H1 (cell line): ENCODE results near the gene MARCHF10. TPM values are rescaled to one million over a fixed set of nuclear protein-coding genes. Genes with fewer than 3 reads are reported as not detected.

ENCODE experiments used
- CTCF ChIA-PET: fragments of 300-600 bp; sonication (Branson Sonifier 250); formaldehyde crosslinking; loops from one replicate; lab custom pipeline; 2021; ENCODE audit not compliant: partially characterized antibody; lab: Charles Lee
- POLR2A ChIA-PET: fragments of 300-600 bp; sonication (Branson Sonifier 250); formaldehyde crosslinking; loops from one replicate; lab custom pipeline; 2021; ENCODE audit warnings: inconsistent platforms; ENCODE audit not compliant: partially characterized antibody; lab: Charles Lee
- DNase-seq, 2 experiments: peaks; one replicate each; pipeline versions ENCODE4 v3.0.0 to v3.0.0-alpha.2; 2010 to 2022; ENCODE audit warnings: low spot score in 2 of 2, low read depth in 1 of 2, mixed read lengths in 1 of 2
- FAIRE-seq: peaks from 2 replicates; lab custom pipeline; 2011; peaks lifted over from hg19 to GRCh38; lab: Jason Lieb, UNC
- H2AFZ ChIP-seq: 2 replicates; pipeline ENCODE4 v1.8.1; 2012; ENCODE audit warnings: low read length, inconsistent platforms
- H2AK5ac ChIP-seq: 2 replicates; pipeline ENCODE4 v1.6.1; 2013; ENCODE audit warnings: low read depth, low read length
- H2BK120ac ChIP-seq: replicated peaks from 2 replicates; pipeline ENCODE3; 2013; ENCODE audit warnings: low read depth, low read length, inconsistent platforms
- H2BK12ac ChIP-seq: 2 replicates; pipeline ENCODE4 v1.6.1; 2013; ENCODE audit warnings: low read depth, low read length
- H2BK15ac ChIP-seq: 2 replicates; pipeline ENCODE4 v1.6.1; 2013; ENCODE audit warnings: low read length
- H2BK20ac ChIP-seq: 2 replicates; pipeline ENCODE4 v1.6.1; 2013; ENCODE audit warnings: low read length
- H2BK5ac ChIP-seq: 2 replicates; pipeline ENCODE4 v1.6.1; 2013; ENCODE audit warnings: low read depth, low read length
- H3K14ac ChIP-seq: 2 replicates; pipeline ENCODE4 v1.6.1; 2013; ENCODE audit warnings: inconsistent platforms; ENCODE audit not compliant: insufficient read length
- H3K18ac ChIP-seq: 2 replicates; pipeline ENCODE4 v1.6.1; 2013; ENCODE audit warnings: low read length; ENCODE audit errors: extremely low read depth
- H3K23ac ChIP-seq: 2 replicates; pipeline ENCODE4 v1.6.1; 2013; ENCODE audit warnings: inconsistent platforms; ENCODE audit not compliant: insufficient read length
- H3K23me2 ChIP-seq: 2 replicates; pipeline ENCODE4 v1.6.1; 2013; ENCODE audit warnings: low read depth, low read length
- H3K27ac ChIP-seq: 2 replicates; pipeline ENCODE4 v1.6.1; 2011; ENCODE audit warnings: low read depth, low read length, inconsistent platforms
- H3K27me3 ChIP-seq, 4 experiments: replicated peaks in 1 of 4; 1 replicate in 1 of 4; 2 replicates in 3 of 4; pipeline versions ENCODE4 v1.6.1 to v1.8.1; 2011 to 2013; ENCODE audit warnings: low read length in 3 of 4, mild to moderate bottlenecking in 3 of 4, inconsistent platforms in 2 of 4, mixed read lengths in 2 of 4, moderate library complexity in 1 of 4; ENCODE audit not compliant: control insufficient read depth in 3 of 4, insufficient read depth in 3 of 4; ENCODE audit errors: extremely low read depth in 1 of 4
- H3K36me3 ChIP-seq, 4 experiments: 2 replicates each; pipeline versions ENCODE4 v1.6.1 to v1.8.1; 2011 to 2013; ENCODE audit warnings: mild to moderate bottlenecking in 4 of 4, low read length in 3 of 4, moderate library complexity in 2 of 4, control low read depth in 1 of 4, inconsistent platforms in 1 of 4; ENCODE audit not compliant: insufficient read depth in 4 of 4, control insufficient read depth in 2 of 4
- H3K4ac ChIP-seq: replicated peaks from 2 replicates; pipeline ENCODE3; 2013; ENCODE audit warnings: low read length, low read depth, mixed read lengths, inconsistent platforms; ENCODE audit not compliant: insufficient read length
- H3K4me1 ChIP-seq, 4 experiments: replicated peaks in 1 of 4; 1 replicate in 1 of 4; 2 replicates in 3 of 4; pipeline versions ENCODE4 v1.6.1 to v1.8.1; 2011 to 2013; ENCODE audit warnings: low read length in 3 of 4, inconsistent platforms in 2 of 4, mixed read lengths in 1 of 4; ENCODE audit not compliant: insufficient read depth in 4 of 4, control insufficient read depth in 3 of 4
- H3K4me2 ChIP-seq, 2 experiments: 2 replicates each; pipeline versions ENCODE4 v1.6.1 to v1.8.1; 2011 to 2013; ENCODE audit warnings: low read depth in 2 of 2, low read length in 2 of 2, control low read depth in 1 of 2, inconsistent platforms in 1 of 2, mild to moderate bottlenecking in 1 of 2; ENCODE audit not compliant: insufficient read depth in 1 of 2
- H3K4me3 ChIP-seq, 4 experiments: fragments of 200-600, 300-600 bp in 1 of 4; sonication (generic), shearing (Covaris generic), sonication (Bioruptor Twin) in 1 of 4; 2 replicates each; pipeline versions ENCODE4 v1.5.1 to v1.8.1; 2011 to 2016; ENCODE audit warnings: low read length in 4 of 4, low read depth in 3 of 4, control low read depth in 2 of 4, inconsistent platforms in 2 of 4, mild to moderate bottlenecking in 2 of 4, mixed read lengths in 1 of 4, moderate library complexity in 1 of 4; ENCODE audit not compliant: insufficient read depth in 2 of 4; ENCODE audit errors: extremely low read depth in 1 of 4
- H3K56ac ChIP-seq: replicated peaks from 2 replicates; pipeline ENCODE3; 2013; ENCODE audit warnings: low read depth, mild to moderate bottlenecking, mixed read lengths, low read length, inconsistent platforms; ENCODE audit not compliant: insufficient read length
- H3K79me1 ChIP-seq: 2 replicates; pipeline ENCODE4 v1.6.1; 2013; ENCODE audit warnings: low read depth, low read length, control low read depth
- H3K79me2 ChIP-seq, 2 experiments: 2 replicates each; pipeline versions ENCODE4 v1.6.1 to v1.8.1; 2012 to 2013; ENCODE audit warnings: low read length in 2 of 2, mild to moderate bottlenecking in 2 of 2, inconsistent platforms in 1 of 2; ENCODE audit not compliant: insufficient read depth in 2 of 2, control insufficient read depth in 1 of 2
- H3K9ac ChIP-seq, 4 experiments: replicated peaks in 1 of 4; 1 replicate in 1 of 4; 2 replicates in 3 of 4; pipeline versions ENCODE4 v1.6.1 to v1.8.1; 2011 to 2013; ENCODE audit warnings: low read depth in 3 of 4, low read length in 3 of 4, control low read depth in 2 of 4, mild to moderate bottlenecking in 2 of 4, moderate library complexity in 2 of 4, inconsistent platforms in 1 of 4; ENCODE audit errors: extremely low read depth in 1 of 4
- H3K9me3 ChIP-seq, 2 experiments: 2 replicates each; pipeline versions ENCODE4 v1.6.1 to v1.8.1; 2012 to 2013; ENCODE audit warnings: mild to moderate bottlenecking in 2 of 2, moderate library complexity in 2 of 2, control low read depth in 1 of 2, inconsistent platforms in 1 of 2, low read depth in 1 of 2, low read length in 1 of 2, mixed read lengths in 1 of 2; ENCODE audit not compliant: insufficient read depth in 2 of 2
- H4K20me1 ChIP-seq, 2 experiments: replicated peaks in 1 of 2; 2 replicates each; pipeline versions ENCODE3 to v1.8.1; 2011 to 2013; ENCODE audit warnings: inconsistent platforms in 2 of 2, low read length in 2 of 2, mild to moderate bottlenecking in 1 of 2; ENCODE audit not compliant: insufficient read depth in 2 of 2, control insufficient read depth in 1 of 2
- H4K5ac ChIP-seq: 2 replicates; pipeline ENCODE4 v1.6.1; 2013; ENCODE audit warnings: low read length, low read depth, mixed read lengths, inconsistent platforms; ENCODE audit not compliant: insufficient read length
- H4K8ac ChIP-seq: 2 replicates; pipeline ENCODE4 v1.8.0; 2013; ENCODE audit warnings: mild to moderate bottlenecking, moderate library complexity, low read length, inconsistent platforms; ENCODE audit not compliant: insufficient read depth; ENCODE audit errors: extremely low read depth
- H4K91ac ChIP-seq: replicated peaks from 2 replicates; pipeline ENCODE3; 2013; ENCODE audit warnings: low read length, mixed read lengths, inconsistent platforms; ENCODE audit not compliant: insufficient read length
- BRCA1 ChIP-seq: IDR thresholded peaks from 2 replicates; pipeline ENCODE4 v1.6.1; 2012; ENCODE audit warnings: low read depth, low read length, improper control_type of control experiment
- CBX8 ChIP-seq: fragments of 300-800, 300-1000 bp; sonication (generic); IDR thresholded peaks from 2 replicates; pipeline ENCODE4 v1.7.1; 2016; ENCODE audit warnings: low read depth, low read length, borderline replicate concordance
- CEBPB ChIP-seq: IDR thresholded peaks from 2 replicates; pipeline ENCODE4 v1.6.1; 2012; ENCODE audit warnings: low read depth, low read length
- EZH2 ChIP-seq: fragments of 200-600 bp; sonication (generic); IDR thresholded peaks from 2 replicates; pipeline ENCODE4 v1.7.1; 2012; ENCODE audit warnings: low read depth, mild to moderate bottlenecking, moderate library complexity, low read length, inconsistent platforms; ENCODE audit not compliant: severe bottlenecking
- GTF2F1 ChIP-seq: IDR thresholded peaks from 2 replicates; pipeline ENCODE4 v1.6.1; 2012; ENCODE audit warnings: low read depth, low read length, improper control_type of control experiment, borderline replicate concordance
- JUN ChIP-seq: IDR thresholded peaks from 2 replicates; pipeline ENCODE4 v1.6.1; 2011; ENCODE audit warnings: low read depth, mild to moderate bottlenecking, improper control_type of control experiment, low read length
- KDM1A ChIP-seq: fragments of 200-600, 300-600 bp; sonication (generic); IDR thresholded peaks from 2 replicates; pipeline ENCODE4 v1.7.1; 2016; ENCODE audit warnings: mild to moderate bottlenecking, low read length, borderline replicate concordance
- PHF8 ChIP-seq: fragments of 200-600 bp; sonication (generic); conservative IDR thresholded peaks from 2 replicates; pipeline ENCODE4 v1.7.1; 2012; ENCODE audit warnings: low read depth, mild to moderate bottlenecking, inconsistent platforms, low read length, moderate library complexity
- RFX5 ChIP-seq: IDR thresholded peaks from 2 replicates; pipeline ENCODE4 v1.6.1; 2011; ENCODE audit warnings: low read depth, low read length, improper control_type of control experiment, borderline replicate concordance
- TAF7 ChIP-seq: optimal IDR thresholded peaks from 2 replicates; pipeline ENCODE3; 2011; ENCODE audit warnings: low read depth, mild to moderate bottlenecking, inconsistent platforms, low read length, moderate library complexity, borderline replicate concordance
- TBP ChIP-seq: IDR thresholded peaks from 2 replicates; pipeline ENCODE4 v1.6.1; 2011; ENCODE audit warnings: low read depth, low read length, improper control_type of control experiment
- WGBS, 2 experiments: shearing (Covaris generic) in 1 of 2; methylation state at CpG; one replicate each; pipeline versions ENCODE4 v1.1.6 to v1.1.7; 2013 to 2015; ENCODE audit warnings: low lambda C conversion rate in 2 of 2, mixed read lengths in 2 of 2, inconsistent platforms in 1 of 2, low coverage in 1 of 2, missing lambda C conversion rate in 1 of 2; ENCODE audit not compliant: insufficient replicate concordance in 2 of 2, insufficient coverage in 1 of 2, insufficient read length in 1 of 2; ENCODE audit errors: extremely low coverage in 1 of 2, missing lambda C conversion rate in 1 of 2; 5-methylcytosine and 5-hydroxymethylcytosine counted together
- polyA plus RNA-seq, 7 experiments: library from polyadenylated mRNA; depleted of rRNA in 3 of 7; stranded (reverse) in 5 of 7; unstranded in 2 of 7; fragments of >200 nt in 5 of 7; fragments of 200-250 nt in 2 of 7; gene quantifications; 1 replicate in 5 of 7; 2 replicates in 1 of 7; 4 replicates in 1 of 7; pipeline versions ENCODE4 v1.2.1 to v1.2.3, GENCODE V29; 2011 to 2013; ENCODE audit warnings: missing spikeins in 2 of 7, mixed read lengths in 2 of 7
- total RNA-seq: library from RNA; stranded (reverse); fragmentation: NEBNext Ultra II Directional; extraction: Animal tissue kit (Norgen Biotek cat#: 25700); gene quantifications from 2 replicates; pipeline ENCODE4 v1.2.1, GENCODE V29; 2021
- TF ChIP-seq, protein P1 (sequence below): IDR thresholded peaks from 2 replicates; pipeline ENCODE4 v1.6.1; 2011; ENCODE audit warnings: low read length, improper control_type of control experiment

MARCHF10 gene
- total and polyA plus RNA-seq, 2 of the 8 experiments (the other 6 are each of a cell fraction or from before 2014, with no cell fraction given): 0.48 to 0.73 TPM

- H2BK15ac ChIP-seq: no peak overlapping the region
- POLR2A ChIA-PET: no interaction called here
- WGBS, 2 experiments: 86% methylated on average over 3 of the region's 3 CpGs; no CpG with 5 or more reads in 1 of the 2 experiments
- H4K91ac ChIP-seq: no peak overlapping the region
- no peaks in the 10 kb centered on the region for H3K79me2 ChIP-seq
- no peak overlapping the region for H2BK20ac ChIP-seq
- no peak overlapping the region for H2BK12ac ChIP-seq
- peaks cover 0 to 3% (median 0%) of the 10 kb centered on the region in 4 experiments; a peak in 2 of 7 replicates for H3K4me1 ChIP-seq
- H3K18ac ChIP-seq: no peak overlapping the region
- TF ChIP-seq, protein P1, sequence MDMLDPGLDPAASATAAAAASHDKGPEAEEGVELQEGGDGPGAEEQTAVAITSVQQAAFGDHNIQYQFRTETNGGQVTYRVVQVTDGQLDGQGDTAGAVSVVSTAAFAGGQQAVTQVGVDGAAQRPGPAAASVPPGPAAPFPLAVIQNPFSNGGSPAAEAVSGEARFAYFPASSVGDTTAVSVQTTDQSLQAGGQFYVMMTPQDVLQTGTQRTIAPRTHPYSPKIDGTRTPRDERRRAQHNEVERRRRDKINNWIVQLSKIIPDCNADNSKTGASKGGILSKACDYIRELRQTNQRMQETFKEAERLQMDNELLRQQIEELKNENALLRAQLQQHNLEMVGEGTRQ: no peak
- TF ChIP-seq KDM1A: no peak
- no peak for TF ChIP-seq TAF7
- no peak for TF ChIP-seq JUN
- no peak for TF ChIP-seq CEBPB
- TF ChIP-seq GTF2F1: no peak
- TF ChIP-seq CBX8: no peak
- no peak for TF ChIP-seq RFX5
- TF ChIP-seq BRCA1: no peak
- TF ChIP-seq EZH2: no peak
- no peak for TF ChIP-seq PHF8
- TF ChIP-seq TBP: no peak
- TF ChIP-seq, all 59 proteins: peak for 0
- no peak overlapping the region for H3K56ac ChIP-seq
- no peak overlapping the region for H2AFZ ChIP-seq
- H3K23ac ChIP-seq: no peak overlapping the region
- H3K9me3 ChIP-seq: no peaks in the 10 kb centered on the region
- H2BK120ac ChIP-seq: no peak overlapping the region
- no peaks in the 10 kb centered on the region for H3K27me3 ChIP-seq
- no peaks in the 10 kb centered on the region for H3K79me1 ChIP-seq
- FAIRE-seq (no peak), DNase-seq (no peak)
- CTCF ChIA-PET: interaction anchor here (3.2 kb wide), 1 partner anchor 19 kb away, joined by 9 read pairs; no protein-coding TSS in a partner anchor
- H2BK5ac ChIP-seq: no peak overlapping the region
- no peaks in the 10 kb centered on the region for H4K20me1 ChIP-seq
- no peak overlapping the region for H3K4me3 ChIP-seq
- no peak overlapping the region for H3K9ac ChIP-seq
- no peak overlapping the region for H3K27ac ChIP-seq
- 0 out of 2 replicates have a peak, but pooled peaks cover 2% of the 10 kb centered on the region for H3K23me2 ChIP-seq
- no peak overlapping the region for H2AK5ac ChIP-seq
- H3K4ac ChIP-seq: no peak overlapping the region
- H3K4me2 ChIP-seq: no peak overlapping the region
- no peak overlapping the region for H4K8ac ChIP-seq
- H3K14ac ChIP-seq: no peak overlapping the region
- no peak overlapping the region for H4K5ac ChIP-seq
- H3K36me3 ChIP-seq: no peaks in the 10 kb centered on the region
Measured at GRCh38 chr17:62781356-62781755, 26.8 kb downstream of the MARCHF10 start.
